ENCODE results near the gene PFN3. TPM values are rescaled to one million over a fixed set of nuclear protein-coding genes. Genes with fewer than 3 reads are reported as not detected.
"Not testable (repeated sequence)": the region's sequence is repeated elsewhere in the genome, so short reads cannot be mapped to it uniquely, and the experiment has no call there.

The PFN3 gene
- total RNA-seq, 1 donor from 2014 or later = not detected

GRCh38 chr5:177425801-177426565 lies 25.5 kb upstream of the PFN3 start:
- peak; percentile 100 for DNase-seq (ENCODE audit: low read depth in 2 of 2)

DNA sequence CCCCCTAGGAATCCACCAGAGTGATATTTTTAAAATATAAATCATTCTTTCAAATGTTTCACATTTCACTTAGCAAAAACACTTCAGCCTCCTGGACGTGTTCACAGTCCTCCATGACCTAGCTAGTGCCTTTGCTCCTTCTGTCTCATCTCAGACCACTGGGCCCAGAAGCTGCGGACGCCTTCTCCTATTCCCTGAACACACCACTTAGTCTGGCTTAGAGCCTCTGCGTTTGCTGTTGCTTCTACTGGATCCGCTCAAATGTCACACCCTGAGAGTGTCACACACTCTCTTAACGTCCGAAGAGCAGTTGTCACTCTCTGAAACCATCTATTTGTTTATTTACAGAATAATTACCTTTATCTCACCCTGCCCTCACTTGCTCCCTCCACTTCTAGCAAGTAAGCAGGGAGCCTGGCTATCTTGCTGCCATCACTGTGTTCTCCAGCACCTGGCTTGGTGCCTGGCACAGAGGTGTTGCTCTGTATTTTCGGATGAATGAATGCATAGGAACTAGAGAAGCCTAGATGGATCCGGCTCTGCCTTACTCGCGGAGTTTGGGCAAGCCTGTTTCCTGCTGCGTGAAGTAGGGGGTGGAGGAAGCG lies 24.8 kb upstream of the PFN3 start:
- no peak for DNase-seq (ENCODE audit: low read depth in 2 of 2)

GRCh38 chr5:177423671-177424070 lies 23.2 kb upstream of the PFN3 start:
- DNase-seq (ENCODE audit: low read depth in 2 of 2) = no peak

GRCh38 chr5:177421062-177421798 lies 20.8 kb upstream of the PFN3 start:
- DNase-seq (ENCODE audit: low read depth in 2 of 2) = no peak

- not testable (repeated sequence) for DNase-seq (ENCODE audit: low read depth in 2 of 2)
Measured at GRCh38 chr5:177420472-177420871, 20.0 kb upstream of the PFN3 start.

DNA sequence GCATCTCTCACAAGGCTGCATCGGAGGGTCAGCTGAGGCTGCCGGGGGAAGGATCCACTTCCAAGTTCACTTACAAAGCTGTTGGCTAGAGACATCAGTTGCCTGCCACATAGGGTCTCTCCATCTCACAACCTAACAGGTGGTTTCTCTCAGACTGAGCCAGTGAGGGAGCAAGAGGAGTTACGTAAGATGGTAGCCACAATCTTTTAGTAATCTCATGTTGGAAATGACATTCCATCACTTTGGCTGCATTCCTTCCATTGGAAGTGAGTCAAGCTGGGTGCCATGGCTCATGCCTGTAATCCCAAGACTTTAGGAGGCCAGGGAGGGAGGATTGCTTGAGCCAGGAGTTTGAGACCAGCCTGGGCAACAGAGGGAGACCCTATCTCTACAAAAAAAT lies 18.6 kb upstream of the PFN3 start:
- no peak for DNase-seq (ENCODE audit: low read depth in 2 of 2)

GRCh38 chr5:177417081-177417480 lies 16.6 kb upstream of the PFN3 start:
- DNase-seq (ENCODE audit: low read depth in 2 of 2) = not testable (repeated sequence)

DNA sequence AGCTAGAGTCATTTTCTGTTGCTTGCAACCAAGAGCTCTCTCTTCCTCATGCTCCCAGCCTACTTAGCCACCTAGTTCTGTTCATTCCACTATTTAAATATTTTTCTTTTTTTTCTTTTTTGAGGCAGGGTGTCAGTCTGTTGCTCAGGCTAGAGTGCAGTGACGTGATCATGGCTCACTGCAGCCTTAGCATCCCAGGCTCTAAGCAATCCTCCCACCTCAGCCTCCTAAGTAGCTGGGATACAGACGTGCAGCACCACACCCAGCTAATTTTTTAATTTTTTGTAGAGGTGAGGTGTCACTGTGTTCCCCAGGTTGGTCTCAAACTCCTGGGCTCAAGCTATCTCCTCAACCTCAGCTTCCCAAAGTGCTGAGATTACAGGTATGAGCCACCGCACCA lies 14.0 kb upstream of the PFN3 start:
- no peak for DNase-seq (ENCODE audit: low read depth in 2 of 2)

DNA sequence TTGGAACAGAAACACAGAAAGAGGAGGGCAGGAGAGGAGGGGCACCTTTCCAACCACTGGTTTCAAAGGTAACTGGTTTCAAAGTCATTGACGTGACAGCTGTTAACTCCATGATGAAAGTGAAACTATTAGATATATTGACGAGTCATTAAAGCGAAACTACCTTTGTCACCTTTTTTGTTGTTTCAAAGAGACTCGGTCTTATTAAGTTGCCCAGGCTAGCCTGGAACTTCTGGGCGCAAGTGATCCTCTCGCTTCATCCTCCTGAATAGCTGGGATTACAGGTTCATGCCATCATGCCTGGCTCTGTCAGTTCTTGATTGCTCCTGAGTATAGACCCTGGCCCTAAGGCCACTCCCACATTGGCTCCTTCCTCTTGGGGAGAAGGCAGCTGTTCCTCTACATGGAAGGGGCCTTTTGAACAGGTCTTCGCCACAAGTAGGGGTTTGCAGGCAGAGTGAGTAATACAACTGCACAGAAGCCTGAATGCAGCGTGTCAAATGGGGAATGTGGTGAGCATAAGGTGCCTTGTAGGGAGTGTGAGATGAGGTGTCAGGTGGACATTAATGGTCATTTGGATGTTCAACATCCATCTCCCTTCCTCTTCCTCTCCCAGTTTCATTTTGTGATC lies 12.3 kb upstream of the PFN3 start:
- DNase-seq (ENCODE audit: low read depth in 2 of 2) = no peak

DNA sequence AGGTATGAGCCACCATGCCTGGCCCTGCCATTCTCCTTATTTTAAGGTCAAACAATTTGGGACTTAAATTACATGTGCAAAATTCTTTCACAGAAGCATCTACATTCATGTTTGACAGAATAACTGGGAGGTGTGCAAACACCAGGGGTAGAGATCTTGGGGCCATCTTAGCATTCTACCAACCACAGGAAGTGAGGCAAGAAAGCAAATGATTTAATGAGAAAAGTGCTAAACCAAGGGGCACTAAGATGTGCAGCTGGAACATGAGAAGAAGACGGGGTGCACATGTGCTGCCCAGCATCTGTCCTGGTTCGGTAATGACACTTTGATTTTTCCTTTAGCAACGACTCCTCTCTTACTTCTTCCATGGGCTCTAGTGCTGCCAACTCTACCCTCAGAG lies 10.1 kb upstream of the PFN3 start:
- no peak for DNase-seq (ENCODE audit: low read depth in 2 of 2)

- no peak for DNase-seq (ENCODE audit: low read depth in 2 of 2)
Measured at GRCh38 chr5:177409043-177409801, 8.8 kb upstream of the PFN3 start, which contains the start of gene F12. F12 (minus strand) TSS chr5:177409564; CDS start chr5:177409527, 37 bp downstream.

DNA sequence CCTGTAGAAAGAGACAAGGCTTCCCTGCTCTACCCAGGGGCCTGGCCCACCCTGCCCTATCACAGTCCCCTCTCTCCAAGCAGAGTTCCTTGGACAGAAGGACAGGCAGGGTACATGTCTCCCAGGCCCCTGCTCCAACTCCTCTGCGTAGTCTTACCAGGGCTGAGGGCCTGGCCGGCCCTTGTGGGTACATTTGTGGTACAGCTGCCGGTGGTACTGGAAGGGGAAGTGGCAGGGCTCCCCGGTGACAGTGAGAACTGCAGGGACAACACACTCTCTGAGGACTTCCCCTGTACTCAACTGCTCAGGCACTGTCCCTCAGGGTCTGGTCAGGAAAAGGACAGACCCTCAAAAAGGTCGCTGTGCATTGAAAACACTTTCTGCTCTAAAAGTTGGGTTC lies 5.3 kb upstream of the PFN3 start:
- DNase-seq (ENCODE audit: low read depth in 2 of 2) = no peak

GRCh38 chr5:177405312-177405711 lies 4.9 kb upstream of the PFN3 start:
- DNase-seq (ENCODE audit: low read depth in 2 of 2) = no peak

GRCh38 chr5:177404641-177405179 lies 4.2 kb upstream of the PFN3 start:
- no peak for DNase-seq (ENCODE audit: low read depth in 2 of 2)

DNA sequence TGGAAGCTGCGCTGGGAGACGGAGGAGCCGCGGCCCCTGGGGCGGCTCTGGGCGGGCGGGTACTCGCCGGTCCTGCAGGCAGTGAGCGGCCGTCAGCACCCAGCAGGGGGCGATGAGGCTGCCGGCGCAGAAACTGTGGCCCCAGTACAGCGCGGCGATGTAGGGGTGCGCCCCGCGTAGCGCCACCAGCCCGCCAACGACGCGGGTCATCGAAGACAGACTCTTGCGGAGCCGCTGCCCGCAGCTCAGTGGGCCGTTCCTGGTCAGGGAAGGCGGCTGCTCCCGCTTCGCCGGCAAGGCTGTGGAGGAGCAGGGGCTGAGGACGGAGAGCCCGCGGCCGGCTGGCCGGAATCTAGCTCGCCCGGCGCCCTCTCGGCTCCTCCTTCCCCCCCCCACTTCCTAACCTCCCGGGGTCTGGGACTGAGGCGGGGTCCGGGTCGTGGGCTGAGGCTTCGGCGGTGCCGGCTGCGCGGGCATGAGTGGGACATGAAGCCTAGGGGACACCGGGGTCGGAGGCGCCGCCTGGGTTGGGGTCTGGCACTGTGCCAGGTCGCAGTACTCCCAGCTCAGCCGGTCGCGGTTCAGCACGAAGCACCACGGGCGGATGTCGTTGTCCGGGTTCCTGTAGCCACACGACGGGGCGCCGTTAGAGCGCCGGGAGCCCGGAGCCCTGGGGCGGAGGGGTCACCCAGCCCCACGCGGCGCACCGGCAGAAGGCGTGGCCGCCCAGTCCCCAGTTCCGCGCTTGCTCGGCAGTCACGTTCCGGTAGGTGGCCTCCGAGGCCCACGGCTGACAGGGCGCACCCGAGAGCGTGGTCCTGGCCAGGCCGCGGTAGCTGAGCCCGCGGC lies 3.6 kb upstream of the PFN3 start:
- DNase-seq (ENCODE audit: low read depth in 2 of 2) = peak; percentile 64 to 82

DNA sequence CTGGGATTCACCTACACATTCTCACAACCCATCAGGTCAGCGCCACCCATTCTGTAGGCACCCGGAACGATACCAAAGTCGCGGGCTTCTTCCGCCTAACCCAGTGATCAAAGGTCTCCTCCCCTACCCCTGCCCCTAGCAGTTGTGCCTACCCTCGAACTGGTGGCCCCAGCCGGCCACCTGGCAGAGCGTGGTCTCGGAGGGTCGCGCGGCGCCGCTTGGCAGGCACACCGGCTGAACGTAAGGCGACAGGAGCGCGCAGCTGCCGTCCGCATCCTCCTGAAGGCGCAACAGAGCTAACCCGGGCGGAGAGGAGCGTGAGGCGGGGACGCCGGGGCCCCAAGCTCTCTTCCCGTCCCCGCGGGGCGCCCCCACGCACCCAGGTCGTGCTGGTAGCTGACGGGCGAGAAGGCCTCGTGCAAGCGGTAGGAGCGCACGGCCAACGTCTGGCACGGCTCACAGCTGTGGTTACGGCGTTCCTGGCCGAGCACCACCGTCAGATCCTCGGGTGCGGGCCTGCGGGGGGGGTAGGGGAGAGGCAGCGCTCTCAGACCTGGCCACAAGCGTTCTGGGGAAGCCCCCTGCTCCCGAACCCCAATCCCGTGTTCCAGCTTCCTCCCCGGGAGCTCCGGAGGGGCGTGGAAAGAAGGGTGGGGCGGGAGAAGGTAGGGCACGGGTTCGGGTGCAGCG lies 2.8 kb upstream of the PFN3 start:
- no peak for DNase-seq (ENCODE audit: low read depth in 2 of 2)

GRCh38 chr5:177402271-177403043 lies 2.0 kb upstream of the PFN3 start:
- DNase-seq (ENCODE audit: low read depth in 2 of 2) = peak in 1 of 2 donors; percentile 32

DNA sequence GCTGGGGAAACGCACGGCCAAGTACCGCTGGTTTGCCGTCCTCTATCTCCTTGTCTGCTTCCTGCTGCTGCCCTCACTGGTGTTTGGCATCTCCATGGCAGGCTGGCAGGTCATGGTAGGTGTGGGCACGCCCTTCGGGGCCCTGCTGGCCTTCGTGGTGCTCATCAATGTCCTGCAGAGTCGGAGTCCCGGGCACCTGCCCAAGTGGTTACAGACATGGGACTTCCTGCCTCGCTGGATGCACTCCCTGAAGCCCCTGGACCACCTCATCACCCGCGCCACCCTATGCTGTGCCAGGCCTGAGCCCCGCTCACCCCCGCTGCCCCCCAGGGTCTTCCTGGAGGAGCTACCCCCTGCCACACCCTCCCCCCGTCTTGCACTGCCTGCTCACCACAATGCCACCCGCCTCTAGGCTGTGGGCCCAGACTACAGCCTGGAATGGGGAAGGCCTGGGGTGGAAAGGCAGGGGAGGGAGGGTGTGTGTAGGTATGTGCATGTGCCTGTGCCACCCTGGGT lies 2.5 kb downstream of the PFN3 start:
- DNase-seq (ENCODE audit: low read depth in 2 of 2) = no peak

All from dermis microvascular lymphatic vessel endothelial cell (primary cell).